ENCODE data around the gene SERGEF. TPM values are rescaled to one million over a fixed set of nuclear protein-coding genes. Genes with fewer than 3 reads are reported as not detected.

The SERGEF gene
- total RNA-seq, 1 experiment from 2014 or later, result 28.7 TPM

GRCh38 chr11:17778352-17778751 is 234.5 kb downstream of the SERGEF start:
- POLR2A ChIA-PET (ENCODE audit: unreplicated experiment), result no interaction called here
- Histone ChIP-seq H3K9me3 (ENCODE audit: insufficient read depth, low read depth) (no peaks in the 10 kb centered on the region), H3K27ac (no peak overlapping the region), H3K27me3 (ENCODE audit: insufficient read depth, low read depth) (peaks cover 24% of the 10 kb centered on the region; the same call in 1 of the 2 replicates), H3F3A (ENCODE audit: insufficient read depth, low read depth) (no peaks in the 10 kb centered on the region), H2AFZ (no peak overlapping the region), H3K4me2 (no peak overlapping the region), H3K9me2 (ENCODE audit: insufficient read depth) (no peaks in the 10 kb centered on the region), H3K79me2 (ENCODE audit: low read depth) (no peaks in the 10 kb centered on the region), H3K4me3 (no peak overlapping the region), H4K20me1 (ENCODE audit: insufficient read depth) (no peaks in the 10 kb centered on the region), H3K36me3 (ENCODE audit: low read depth) (no peaks in the 10 kb centered on the region), H3K4me1 (replicated peaks; ENCODE audit: insufficient read depth) (no peaks in the 10 kb centered on the region)
- intact Hi-C loops (cut with micrococcal nuclease; ENCODE audit: unreplicated experiment), result no loop called here
- CTCF ChIA-PET, result interaction anchor here (0.6 kb wide), 1 partner anchor 258 kb away, joined by 3 read pairs; no protein-coding TSS in a partner anchor
- TF ChIP-seq EZH2 (IDR thresholded peaks at IDR 0.05; ENCODE audit: low read depth), result no peak
- no peak for TF ChIP-seq CTCF (conservative IDR thresholded peaks at IDR 0.05)
- no TSS peak for BruUV-seq (replicated peaks)
- no peak for DNase-seq

GRCh38 chr11:17777738-17778091 is 235.1 kb downstream of the SERGEF start:
- H3K79me2 ChIP-seq (ENCODE audit: low read depth), result no peaks in the 10 kb centered on the region
- no peak for DNase-seq
- no peaks in the 10 kb centered on the region for H3K9me2 ChIP-seq (ENCODE audit: insufficient read depth)
- no peaks in the 10 kb centered on the region for H3K36me3 ChIP-seq (ENCODE audit: low read depth)
- H3F3A ChIP-seq (ENCODE audit: insufficient read depth, low read depth), result no peaks in the 10 kb centered on the region
- CTCF ChIA-PET, result no interaction called here
- POLR2A ChIA-PET (ENCODE audit: unreplicated experiment), result no interaction called here
- no peaks in the 10 kb centered on the region for H3K9me3 ChIP-seq (ENCODE audit: insufficient read depth, low read depth)
- BruUV-seq (replicated peaks), result no TSS peak
- H3K4me3 ChIP-seq, result no peak overlapping the region
- H3K27ac ChIP-seq, result no peak overlapping the region
- H4K20me1 ChIP-seq (ENCODE audit: insufficient read depth), result no peaks in the 10 kb centered on the region
- H3K4me2 ChIP-seq, result no peak overlapping the region
- no peaks in the 10 kb centered on the region for H3K4me1 ChIP-seq (replicated peaks; ENCODE audit: insufficient read depth)
- TF ChIP-seq CTCF (conservative IDR thresholded peaks at IDR 0.05) (no peak), EZH2 (IDR thresholded peaks at IDR 0.05; ENCODE audit: low read depth) (no peak)
- intact Hi-C loops (cut with micrococcal nuclease; ENCODE audit: unreplicated experiment), result no loop called here
- no peak overlapping the region for H2AFZ ChIP-seq
- peaks cover 29% of the 10 kb centered on the region; the same call in 1 of the 2 replicates for H3K27me3 ChIP-seq (ENCODE audit: insufficient read depth, low read depth)

- Histone ChIP-seq H3K4me1 (replicated peaks; ENCODE audit: insufficient read depth) (no peaks in the 10 kb centered on the region), H4K20me1 (ENCODE audit: insufficient read depth) (no peaks in the 10 kb centered on the region), H3K9me2 (ENCODE audit: insufficient read depth) (no peaks in the 10 kb centered on the region), H3F3A (ENCODE audit: insufficient read depth, low read depth) (no peaks in the 10 kb centered on the region), H3K4me3 (no peak overlapping the region), H3K79me2 (ENCODE audit: low read depth) (no peaks in the 10 kb centered on the region), H3K4me2 (no peak overlapping the region), H3K36me3 (ENCODE audit: low read depth) (no peaks in the 10 kb centered on the region), H3K27me3 (ENCODE audit: insufficient read depth, low read depth) (peaks cover 29% of the 10 kb centered on the region; the same call in 1 of the 2 replicates), H3K27ac (no peak overlapping the region), H3K9me3 (ENCODE audit: insufficient read depth, low read depth) (no peaks in the 10 kb centered on the region), H2AFZ (no peak overlapping the region)
- TF ChIP-seq EZH2 (IDR thresholded peaks at IDR 0.05; ENCODE audit: low read depth) (no peak), CTCF (conservative IDR thresholded peaks at IDR 0.05) (no peak)
- intact Hi-C loops (cut with micrococcal nuclease; ENCODE audit: unreplicated experiment), result no loop called here
- ChIA-PET POLR2A (ENCODE audit: unreplicated experiment) (no interaction called here), CTCF (no interaction called here)
- no peak for DNase-seq
- BruUV-seq (replicated peaks), result no TSS peak
Measured at GRCh38 chr11:17777086-17777737, 235.6 kb downstream of the SERGEF start.

Data from PC-9 (cell line).